Activated T-helper 2 cell treated with anti-CD3 and anti-CD28 coated beads, Interferon-gamma antibody, Interleukin-2, Interleukin-4, amounts not matched to agents 10 μg/mL and 5 μg/mL and 100 μg/mL, durations not matched to agents 14 hours and 24 hours and 36 hours (primary cell): ENCODE data around the gene CMSS1. TPM values are rescaled to one million over a fixed set of nuclear protein-coding genes. Genes with fewer than 3 reads are reported as not detected.

Source experiments
- DNase-seq: peaks from one replicate; pipeline ENCODE4 v3.0.0; 2021; ENCODE audit warnings: low spot score
- H3K27ac Mint-ChIP-seq: one replicate; pipeline ENCODE4 v1.8.0; 2021; ENCODE audit warnings: mixed read lengths
- H3K27me3 Mint-ChIP-seq: one replicate; pipeline ENCODE4 v1.8.0; 2021; ENCODE audit warnings: low read depth, mixed read lengths
- H3K36me3 Mint-ChIP-seq: one replicate; pipeline ENCODE4 v1.8.0; 2021; ENCODE audit warnings: low read depth, mixed read lengths
- H3K4me1 Mint-ChIP-seq: one replicate; pipeline ENCODE4 v1.8.0; 2021; ENCODE audit warnings: low read depth, mixed read lengths
- H3K4me3 Mint-ChIP-seq: one replicate; pipeline ENCODE4 v1.8.0; 2021; ENCODE audit warnings: low read depth, mild to moderate bottlenecking, moderate library complexity, mixed read lengths
- H3K9me3 Mint-ChIP-seq: one replicate; pipeline ENCODE4 v1.8.0; 2021; ENCODE audit warnings: mixed read lengths
- intact Hi-C: fragments of 100-400 bp; cut with micrococcal nuclease; formaldehyde crosslinking; loops from one replicate; pipeline ENCODE4 v1.15.1; 2023
- total RNA-seq: library from RNA; stranded (reverse); gene quantifications from 2 replicates; pipeline ENCODE4 v1.2.3, GENCODE V29; 2022

CMSS1 gene
- total RNA-seq, 1 donor from 2014 or later: 138 TPM

GRCh38 chr3:100114413-100115030, 296.9 kb downstream of the CMSS1 start, which contains the start of gene FILIP1L:
Gene FILIP1L (minus strand): TSS chr3:100114501.
- Mint-ChIP-seq H3K4me3 (no peak within 1 kb of the TSS), H3K9me3 (no peaks in the 10 kb centered on the region), H3K4me1 (peaks cover 13% of the 10 kb centered on the region), H3K27me3 (no peaks in the 10 kb centered on the region), H3K27ac (no peak within 1 kb of the TSS), H3K36me3 (peaks cover 17% of the 10 kb centered on the region)
- no peak for DNase-seq
- intact Hi-C loops: no loop called here

- Mint-ChIP-seq H3K36me3 (no peaks in the 10 kb centered on the region), H3K27me3 (no peaks in the 10 kb centered on the region), H3K27ac (no peak overlapping the region), H3K4me1 (peaks cover 5% of the 10 kb centered on the region), H3K9me3 (no peaks in the 10 kb centered on the region), H3K4me3 (no peak overlapping the region)
- intact Hi-C loops: no loop called here
- DNase-seq: no peak
Observed at GRCh38 chr3:100117093-100117492, 299.4 kb downstream of the CMSS1 start.

GRCh38 chr3:100120012-100120411, 302.4 kb downstream of the CMSS1 start:
- intact Hi-C loops: no loop called here
- H3K27me3 Mint-ChIP-seq: no peaks in the 10 kb centered on the region
- no peaks in the 10 kb centered on the region for H3K9me3 Mint-ChIP-seq
- H3K36me3 Mint-ChIP-seq: no peaks in the 10 kb centered on the region
- no peak for DNase-seq
- no peak overlapping the region for H3K27ac Mint-ChIP-seq
- H3K4me1 Mint-ChIP-seq: no peaks in the 10 kb centered on the region
- no peak overlapping the region for H3K4me3 Mint-ChIP-seq

- intact Hi-C loops: no loop called here
- H3K36me3 Mint-ChIP-seq: no peaks in the 10 kb centered on the region
- H3K4me3 Mint-ChIP-seq: no peak overlapping the region
- H3K9me3 Mint-ChIP-seq: no peaks in the 10 kb centered on the region
- H3K4me1 Mint-ChIP-seq: no peaks in the 10 kb centered on the region
- no peak overlapping the region for H3K27ac Mint-ChIP-seq
- no peaks in the 10 kb centered on the region for H3K27me3 Mint-ChIP-seq
- no peak for DNase-seq
Observed at GRCh38 chr3:100120693-100121092, 303.0 kb downstream of the CMSS1 start.

GRCh38 chr3:100122321-100122720, 304.7 kb downstream of the CMSS1 start:
- Mint-ChIP-seq H3K36me3 (no peaks in the 10 kb centered on the region), H3K27ac (no peak overlapping the region), H3K4me1 (no peaks in the 10 kb centered on the region), H3K27me3 (no peaks in the 10 kb centered on the region), H3K4me3 (no peak overlapping the region), H3K9me3 (no peaks in the 10 kb centered on the region)
- intact Hi-C loops: no loop called here
- no peak for DNase-seq

- Mint-ChIP-seq H3K4me3 (no peak overlapping the region), H3K36me3 (no peaks in the 10 kb centered on the region), H3K4me1 (no peaks in the 10 kb centered on the region), H3K27me3 (no peaks in the 10 kb centered on the region), H3K9me3 (no peaks in the 10 kb centered on the region), H3K27ac (no peak overlapping the region)
- intact Hi-C loops: no loop called here
- no peak for DNase-seq
Observed at GRCh38 chr3:100123112-100123511, 305.4 kb downstream of the CMSS1 start.

GRCh38 chr3:100124201-100124761, 306.6 kb downstream of the CMSS1 start:
- no peak for DNase-seq

GRCh38 chr3:100125161-100125938, 307.7 kb downstream of the CMSS1 start:
- Mint-ChIP-seq H3K36me3 (no peaks in the 10 kb centered on the region), H3K4me3 (no peak overlapping the region), H3K4me1 (no peaks in the 10 kb centered on the region), H3K9me3 (no peaks in the 10 kb centered on the region), H3K27ac (no peak overlapping the region), H3K27me3 (no peaks in the 10 kb centered on the region)
- intact Hi-C loops: no loop called here
- DNase-seq: no peak

More at GRCh38 chr3:100124201-100124761, 306.6 kb downstream of the CMSS1 start:
- Mint-ChIP-seq H3K36me3 (no peaks in the 10 kb centered on the region), H3K9me3 (no peaks in the 10 kb centered on the region), H3K4me1 (no peaks in the 10 kb centered on the region), H3K27me3 (no peaks in the 10 kb centered on the region), H3K27ac (no peak overlapping the region), H3K4me3 (no peak overlapping the region)
- intact Hi-C loops: no loop called here

- H3K9me3 Mint-ChIP-seq: no peaks in the 10 kb centered on the region
- no peak for DNase-seq
- H3K4me3 Mint-ChIP-seq: no peak overlapping the region
- no peaks in the 10 kb centered on the region for H3K27me3 Mint-ChIP-seq
- no peaks in the 10 kb centered on the region for H3K36me3 Mint-ChIP-seq
- no peak overlapping the region for H3K27ac Mint-ChIP-seq
- intact Hi-C loops: no loop called here
- H3K4me1 Mint-ChIP-seq: no peaks in the 10 kb centered on the region
Observed at GRCh38 chr3:100127792-100128191, 310.1 kb downstream of the CMSS1 start.

- no peak overlapping the region for H3K27ac Mint-ChIP-seq
- H3K36me3 Mint-ChIP-seq: no peaks in the 10 kb centered on the region
- H3K4me3 Mint-ChIP-seq: no peak overlapping the region
- no peaks in the 10 kb centered on the region for H3K27me3 Mint-ChIP-seq
- no peaks in the 10 kb centered on the region for H3K4me1 Mint-ChIP-seq
- no peaks in the 10 kb centered on the region for H3K9me3 Mint-ChIP-seq
- intact Hi-C loops: no loop called here
- DNase-seq: no peak
Observed at GRCh38 chr3:100128565-100128964, 310.9 kb downstream of the CMSS1 start.

- intact Hi-C loops: no loop called here
- H3K4me1 Mint-ChIP-seq: no peaks in the 10 kb centered on the region
- no peak overlapping the region for H3K4me3 Mint-ChIP-seq
- no peaks in the 10 kb centered on the region for H3K9me3 Mint-ChIP-seq
- H3K27me3 Mint-ChIP-seq: no peaks in the 10 kb centered on the region
- no peak overlapping the region for H3K27ac Mint-ChIP-seq
- no peaks in the 10 kb centered on the region for H3K36me3 Mint-ChIP-seq
- no peak for DNase-seq
Observed at GRCh38 chr3:100129941-100130340, 312.3 kb downstream of the CMSS1 start.

GRCh38 chr3:100131241-100131640, 313.6 kb downstream of the CMSS1 start:
- no peak overlapping the region for H3K27ac Mint-ChIP-seq
- no peaks in the 10 kb centered on the region for H3K9me3 Mint-ChIP-seq
- no peak overlapping the region for H3K4me3 Mint-ChIP-seq
- no peak for DNase-seq
- no peaks in the 10 kb centered on the region for H3K27me3 Mint-ChIP-seq
- intact Hi-C loops: no loop called here
- H3K36me3 Mint-ChIP-seq: no peaks in the 10 kb centered on the region
- no peaks in the 10 kb centered on the region for H3K4me1 Mint-ChIP-seq

- Mint-ChIP-seq H3K27me3 (no peaks in the 10 kb centered on the region), H3K9me3 (peaks cover 4% of the 10 kb centered on the region), H3K27ac (no peak overlapping the region), H3K4me3 (no peak overlapping the region), H3K36me3 (peaks cover 24% of the 10 kb centered on the region), H3K4me1 (peaks cover 11% of the 10 kb centered on the region)
- no peak for DNase-seq
- intact Hi-C loops: no loop called here
Observed at GRCh38 chr3:100136921-100137320, 319.3 kb downstream of the CMSS1 start.
